ENCODE data around the gene ANXA2R. TPM values are rescaled to one million over a fixed set of nuclear protein-coding genes. Genes with fewer than 3 reads are reported as not detected.

The ANXA2R gene
- total and polyA plus RNA-seq, 9 of the 15 experiments (the other 6 are each of a cell fraction or from before 2014, with no cell fraction given): 2.1 to 4.8 (median 3.4) TPM

- no peak for TF ChIP-seq MCM5 (IDR thresholded peaks at IDR 0.05; ENCODE audit: low read depth)
- no peak for TF ChIP-seq POLR2AphosphoS2 (IDR thresholded peaks at IDR 0.05; ENCODE audit: low read length)
- peak; percentile 86 for TF ChIP-seq ZNF512 (tag; IDR thresholded peaks at IDR 0.05)
- TF ChIP-seq ZZZ3 (IDR thresholded peaks at IDR 0.05): no peak
- TF ChIP-seq ZNF184 (CRISPR knock-in tag; IDR thresholded peaks at IDR 0.05): no peak
- TF ChIP-seq EWSR1 (IDR thresholded peaks at IDR 0.05; ENCODE audit: borderline replicate concordance, low read depth, partially characterized antibody): no peak
- TF ChIP-seq ZNF224 (CRISPR knock-in tag; IDR thresholded peaks at IDR 0.05): no peak
Observed at GRCh38 chr5:43039152-43039470, 1.0 kb downstream of the ANXA2R start (continued).

GRCh38 chr5:43038496-43038989 is 1.6 kb downstream of the ANXA2R start:
- intact Hi-C loops (cut with micrococcal nuclease): no loop called here
- Histone ChIP-seq H3K27ac (ENCODE audit: extremely low read depth, low read depth, low read length) (peak overlapping the region; percentile 39; the same call in 2 of the 3 replicates), H3K9me1 (ENCODE audit: control insufficient read depth, insufficient read depth, low read length) (no peaks in the 10 kb centered on the region), H2AFZ (ENCODE audit: low read depth, low read length) (peak overlapping the region; percentile 51), H3K4me3 (peak overlapping the region; percentile 20), H3K27me3 (ENCODE audit: control insufficient read depth in 2 of 2, insufficient read depth in 2 of 2, low read length in 2 of 2) (no peaks in the 10 kb centered on the region), H3K9me3 (replicated peaks; ENCODE audit: control insufficient read depth, insufficient read depth, low read depth, low read length) (no peaks in the 10 kb centered on the region; the same call in 1 of the 2 replicates), H3K9ac (ENCODE audit: insufficient read depth in 1 of 2, low read depth in 2 of 2, low read length in 2 of 2) (peak overlapping the region; percentile 78 to 88), H3K4me2 (ENCODE audit: insufficient read depth, low read length) (peak overlapping the region; percentile 71), H3K4me1 (replicated peaks in 1 of 2; ENCODE audit: control insufficient read depth in 2 of 2, insufficient read depth in 2 of 2, low read length in 2 of 2) (peaks cover 3 to 38% of the 10 kb centered on the region in 2 experiments; a peak in 4 of 5 replicates), H3K79me2 (ENCODE audit: control insufficient read depth, insufficient read depth, low read length) (peaks cover 81% of the 10 kb centered on the region), H3K36me3 (ENCODE audit: control insufficient read depth, insufficient read depth, low read length) (no peaks in the 10 kb centered on the region), H4K20me1 (replicated peaks; ENCODE audit: control insufficient read depth, insufficient read depth, low read length) (no peaks in the 10 kb centered on the region)
- DNase-seq (ENCODE audit: extremely low read depth in 1 of 4, low spot score in 3 of 4): peak in 1 of 4 experiments; percentile 58
- WGBS (ENCODE audit: insufficient coverage, low coverage, missing lambda C conversion rate): 40% methylated on average over 17 of the region's 17 CpGs
- in situ Hi-C loops (cut with MboI): no loop called here
- no peak for ATAC-seq
- ChIA-PET POLR2A (interaction anchor here (0.5 to 2.5 kb wide), 9 partner anchors 26 to 374 kb away, joined by 3 to 10 read pairs (median 3); partner anchors contain the start of genes CCL28 and HMGCS1), CTCF (ENCODE audit: low intra/inter-chr PET ratio) (interaction anchor here (1.0 to 3.1 kb wide), 6 partner anchors 30 to 351 kb away, joined by 3 to 20 read pairs (median 5); no protein-coding TSS in a partner anchor)
- no peak for FAIRE-seq
- BruUV-seq (replicated peaks): no TSS peak
- TF ChIP-seq ZNF239 (CRISPR knock-in tag; IDR thresholded peaks at IDR 0.05) (no peak), MGA (IDR thresholded peaks at IDR 0.05) (peak; percentile 8; the same call in 1 of the 2 replicates)

Measured in K562 (cell line).